HepG2 (cell line): ENCODE results near the gene PRKG1. TPM values are rescaled to one million over a fixed set of nuclear protein-coding genes. Genes with fewer than 3 reads are reported as not detected.
A peak's percentile ranks its signal among the peaks of the same experiment; 100 is the strongest.

Source experiments
- ATAC-seq: fragments of 200-7000 bp; cut with Tn5 transposase; 3 replicates; pipeline ENCODE4 v1.9.1; 2020; ENCODE audit warnings: mild to moderate bottlenecking, moderate library complexity
- BruUV-seq: library from RNA; stranded (reverse); fragments of 400-500 nt; replicated peaks from 2 replicates; lab custom pipeline; 2021; lab: Mats Ljungman, UMichigan
- CTCF ChIA-PET: fragments of 300-600 bp; formaldehyde crosslinking; extraction: SDS; loops from one replicate; lab custom pipeline; 2021; ENCODE audit warnings: low total read pairs, inconsistent platforms, low intra/inter-chr PET ratio; lab: Yijun Ruan, JAX
- POLR2A ChIA-PET: fragments of 350-600 bp; sonication (Branson Sonifier 250); formaldehyde crosslinking; loops from one replicate; lab custom pipeline; 2020; ENCODE audit warnings: antibody characterized with exemption, inconsistent platforms; lab: Yijun Ruan, JAX
- DNase-seq: peaks from one replicate; pipeline ENCODE4 v3.0.0-alpha.2; 2015; ENCODE audit warnings: low spot score
- FAIRE-seq: peaks from 3 replicates; lab custom pipeline; 2011; peaks lifted over from hg19 to GRCh38; lab: Jason Lieb, UNC
- H2AFZ ChIP-seq: one replicate; pipeline ENCODE4 v1.6.1; 2011; ENCODE audit warnings: low read length, inconsistent platforms
- H3K27ac ChIP-seq: fragments of 300-600 bp; 3 replicates; pipeline ENCODE4 v1.8.0; 2011; ENCODE audit warnings: mixed run types, mild to moderate bottlenecking, mixed read lengths, low read length, inconsistent platforms; ENCODE audit not compliant: insufficient read depth; ENCODE audit errors: extremely low read length
- H3K27me3 ChIP-seq, 2 experiments: fragments of 200-600 bp in 1 of 2; 2 replicates in 1 of 2; 3 replicates in 1 of 2; pipeline versions ENCODE4 v1.6.0 to v1.8.0; 2011; ENCODE audit warnings: low read length in 2 of 2, mild to moderate bottlenecking in 2 of 2, moderate library complexity in 2 of 2, inconsistent platforms in 1 of 2; ENCODE audit not compliant: insufficient read depth in 2 of 2, control insufficient read depth in 1 of 2
- H3K36me3 ChIP-seq, 2 experiments: fragments of 200-600 bp in 1 of 2; replicated peaks in 1 of 2; 2 replicates in 1 of 2; 3 replicates in 1 of 2; pipeline versions ENCODE4 v1.5.1 to v1.8.0; 2011; ENCODE audit warnings: low read length in 2 of 2, inconsistent platforms in 1 of 2; ENCODE audit not compliant: insufficient read depth in 2 of 2, control insufficient read depth in 1 of 2
- H3K4me1 ChIP-seq: 2 replicates; pipeline ENCODE4 v1.5.1; 2012; ENCODE audit warnings: low read length, inconsistent platforms; ENCODE audit not compliant: insufficient read depth
- H3K4me2 ChIP-seq: 2 replicates; pipeline ENCODE4 v1.6.0; 2011; ENCODE audit warnings: low read depth, low read length, inconsistent platforms
- H3K4me3 ChIP-seq, 3 experiments: fragments of 200-600 bp in 1 of 3; sonication (generic), shearing (Covaris generic) in 1 of 3; replicated peaks in 1 of 3; 2 replicates each; pipeline ENCODE4 v1.5.1; 2011 to 2016; ENCODE audit warnings: low read length in 3 of 3, inconsistent platforms in 2 of 3, low read depth in 2 of 3, mild to moderate bottlenecking in 2 of 3, control low read depth in 1 of 3, mixed read lengths in 1 of 3; ENCODE audit not compliant: insufficient read depth in 1 of 3
- H3K79me2 ChIP-seq: one replicate; pipeline ENCODE4 v1.6.1; 2011; ENCODE audit warnings: low read length, inconsistent platforms; ENCODE audit not compliant: insufficient read depth
- H3K9ac ChIP-seq: 2 replicates; pipeline ENCODE4 v1.6.0; 2011; ENCODE audit warnings: mild to moderate bottlenecking, low read depth, low read length, inconsistent platforms; ENCODE audit not compliant: insufficient read depth
- H3K9me3 ChIP-seq: 2 replicates; pipeline ENCODE4 v1.5.1; 2012; ENCODE audit warnings: mild to moderate bottlenecking, low read length
- H4K20me1 ChIP-seq: 2 replicates; pipeline ENCODE4 v1.6.0; 2011; ENCODE audit warnings: inconsistent platforms, mild to moderate bottlenecking, low read length, moderate library complexity; ENCODE audit not compliant: insufficient read depth
- AHDC1 ChIP-seq: sonication (generic); formaldehyde crosslinking; IDR thresholded peaks from 2 replicates; pipeline ENCODE4 v1.5.1; 2020; ENCODE audit warnings: mild to moderate bottlenecking, missing genetic modification reagents, borderline replicate concordance
- BCL6 ChIP-seq: IDR thresholded peaks from 2 replicates; pipeline ENCODE4 v1.6.1; 2016; ENCODE audit warnings: missing genetic modification reagents, missing compliant biosample characterization
- CCDC6 ChIP-seq: sonication (generic); formaldehyde crosslinking; IDR thresholded peaks from 2 replicates; pipeline ENCODE4 v1.8.1; 2022; ENCODE audit warnings: mild to moderate bottlenecking, missing genetic modification reagents, moderate library complexity
- IRF9 ChIP-seq: sonication (generic); formaldehyde crosslinking; IDR thresholded peaks from 2 replicates; pipeline ENCODE4 v1.8.0; 2022; ENCODE audit warnings: missing genetic modification reagents, mild to moderate bottlenecking, borderline replicate concordance
- MIXL1 ChIP-seq: IDR thresholded peaks from 2 replicates; pipeline ENCODE4 v1.6.1; 2016
- PHB2 ChIP-seq: fragments of 450-650 bp; IDR thresholded peaks from 2 replicates; pipeline ENCODE4 v1.6.1; 2018; ENCODE audit not compliant: partially characterized antibody
- SATB2 ChIP-seq: sonication (generic); formaldehyde crosslinking; IDR thresholded peaks from 2 replicates; pipeline ENCODE4 v1.5.0; 2020; ENCODE audit warnings: missing genetic modification reagents
- SMARCC2 ChIP-seq: fragments of 450-650 bp; IDR thresholded peaks from 2 replicates; pipeline ENCODE4 v1.6.1; 2017; ENCODE audit warnings: antibody characterized with exemption, mild to moderate bottlenecking
- TEAD3 ChIP-seq: optimal IDR thresholded peaks from 2 replicates; pipeline ENCODE3; 2016; ENCODE audit warnings: borderline replicate concordance
- ZFP41 ChIP-seq: sonication (generic); formaldehyde crosslinking; IDR thresholded peaks from 2 replicates; pipeline ENCODE4 v1.4.0; 2020; ENCODE audit warnings: mild to moderate bottlenecking, missing genetic modification reagents, borderline replicate concordance
- ZFX ChIP-seq: sonication (generic); formaldehyde crosslinking; IDR thresholded peaks from 2 replicates; pipeline ENCODE4 v1.4.0; 2020; ENCODE audit warnings: mild to moderate bottlenecking, low read depth, missing genetic modification reagents, moderate library complexity
- ZNF232 ChIP-seq: sonication (generic); formaldehyde crosslinking; IDR thresholded peaks from 2 replicates; pipeline ENCODE4 v1.4.0; 2020; ENCODE audit warnings: missing genetic modification reagents, borderline replicate concordance
- ZNF235 ChIP-seq: sonication (generic); formaldehyde crosslinking; IDR thresholded peaks from 2 replicates; pipeline ENCODE4 v1.8.1; 2023; ENCODE audit warnings: mild to moderate bottlenecking, missing genetic modification reagents, borderline replicate concordance
- ZNF546 ChIP-seq: sonication (generic); formaldehyde crosslinking; conservative IDR thresholded peaks from 2 replicates; pipeline ENCODE4 v1.8.1; 2023; ENCODE audit warnings: mild to moderate bottlenecking, missing genetic modification reagents
- ZNF549 ChIP-seq: sonication (generic); formaldehyde crosslinking; IDR thresholded peaks from 2 replicates; pipeline ENCODE4 v1.5.0; 2020; ENCODE audit warnings: missing genetic modification reagents
- ZNF572 ChIP-seq: sonication (generic); formaldehyde crosslinking; IDR thresholded peaks from 2 replicates; pipeline ENCODE4 v1.5.1; 2020; ENCODE audit warnings: mild to moderate bottlenecking, missing genetic modification reagents
- ZNF629 ChIP-seq: sonication (generic); formaldehyde crosslinking; conservative IDR thresholded peaks from 2 replicates; pipeline ENCODE4 v1.5.0; 2020; ENCODE audit warnings: missing genetic modification reagents
- ZNF678 ChIP-seq: sonication (generic); formaldehyde crosslinking; IDR thresholded peaks from 2 replicates; pipeline ENCODE4 v1.4.0; 2020; ENCODE audit warnings: mild to moderate bottlenecking, missing genetic modification reagents
- ZNF746 ChIP-seq: sonication (generic); formaldehyde crosslinking; IDR thresholded peaks from 2 replicates; pipeline ENCODE4 v1.8.0; 2022; ENCODE audit warnings: mild to moderate bottlenecking, missing genetic modification reagents
- ZNF768 ChIP-seq: sonication (generic); formaldehyde crosslinking; IDR thresholded peaks from 2 replicates; pipeline ENCODE4 v1.4.0; 2020; ENCODE audit warnings: missing genetic modification reagents
- WGBS: methylation state at CpG from one replicate; pipeline ENCODE4 v1.1.6; 2017; ENCODE audit warnings: low lambda C conversion rate; 5-methylcytosine and 5-hydroxymethylcytosine counted together
- in situ Hi-C: cut with HindIII; loops from 2 replicates; pipeline ENCODE4 v1.10.0; 2017; ENCODE audit warnings: low pct_unique_long_range_greater_than_20kb; ENCODE audit not compliant: extremely low pct_ligation_motif_present
- intact Hi-C: fragments of 100-400 bp; cut with micrococcal nuclease; formaldehyde crosslinking; loops from one replicate; pipeline ENCODE4 v1.10.0; 2022; ENCODE audit not compliant: unreplicated experiment
- polyA plus RNA-seq, 8 experiments: library from polyadenylated mRNA; depleted of rRNA in 3 of 8; stranded (reverse) in 7 of 8; unstranded in 1 of 8; fragments of >200 nt; fragmentation: Illumina TruSeq in 4 of 8; extraction: Trizol in 4 of 8; gene quantifications; 2 replicates each; pipeline versions ENCODE4 v1.2.1 to v1.2.3, GENCODE V29; 2011 to 2016; ENCODE audit warnings: low read depth in 4 of 8, missing spikeins in 1 of 8, mixed read lengths in 1 of 8; ENCODE audit not compliant: insufficient read depth in 1 of 8
- total RNA-seq, 5 experiments: library from RNA; depleted of rRNA; stranded (reverse); fragments of >200 nt; fragmentation: Illumina TruSeq; extraction: Trizol; gene quantifications; 2 replicates each; pipeline ENCODE4 v1.2.3, GENCODE V29; 2016; ENCODE audit warnings: low read depth in 1 of 5

PRKG1 gene
- total and polyA plus RNA-seq, 2 of the 13 experiments (the other 11 are each of a cell fraction or from before 2014, with no cell fraction given): 0.01 TPM; not detected in 1

- TF ChIP-seq AHDC1 (CRISPR knock-in tag): peak; percentile 43; the same call in 1 of the 2 replicates
- peak; percentile 23 for TF ChIP-seq TEAD3 (CRISPR knock-in tag)
- TF ChIP-seq ZNF235: no peak
- no peak for TF ChIP-seq ZNF232 (CRISPR knock-in tag)
- TF ChIP-seq, all 625 proteins: peak for 11
These were observed 1260.3 kb downstream of the PRKG1 start (continued) for GRCh38 chr10:52334595-52334994.

- FAIRE-seq (no peak), DNase-seq (no peak), ATAC-seq (no peak)
- peaks cover 41% of the 10 kb centered on the region for H3K4me1 ChIP-seq
- no peak overlapping the region for H3K4me2 ChIP-seq
- no peaks in the 10 kb centered on the region for H3K9me3 ChIP-seq
- H3K27ac ChIP-seq: no peak overlapping the region
- WGBS: 47% methylated on average over 1 of the region's 1 CpG
- intact Hi-C loops (no loop called here), in situ Hi-C loops (no loop called here)
- no TSS peak for BruUV-seq
- POLR2A ChIA-PET: no interaction called here
- no peak overlapping the region for H3K9ac ChIP-seq
- H4K20me1 ChIP-seq: no peaks in the 10 kb centered on the region
- no peaks in the 10 kb centered on the region for H3K27me3 ChIP-seq
- H3K36me3 ChIP-seq: no peaks in the 10 kb centered on the region
- CTCF ChIA-PET: no interaction called here
- H3K4me3 ChIP-seq: no peak overlapping the region
- no peaks in the 10 kb centered on the region for H3K79me2 ChIP-seq
- H2AFZ ChIP-seq: no peak overlapping the region
- TF ChIP-seq ZNF629: no peak
- TF ChIP-seq ZFX (CRISPR knock-in tag): no peak
- no peak for TF ChIP-seq ZNF572 (CRISPR knock-in tag)
- no peak for TF ChIP-seq BCL6
- no peak for TF ChIP-seq MIXL1 (CRISPR knock-in tag)
- no peak for TF ChIP-seq PHB2
- TF ChIP-seq ZNF546 (CRISPR knock-in tag): no peak
- TF ChIP-seq SMARCC2: no peak
- no peak for TF ChIP-seq SATB2
- TF ChIP-seq ZNF768: no peak
- no peak for TF ChIP-seq ZNF678
- TF ChIP-seq ZNF549: no peak
- TF ChIP-seq IRF9 (CRISPR knock-in tag): no peak
- no peak for TF ChIP-seq CCDC6 (CRISPR knock-in tag)
- no peak for TF ChIP-seq ZNF746 (CRISPR knock-in tag)
- no peak for TF ChIP-seq ZFP41 (CRISPR knock-in tag)
These were observed 1261.4 kb downstream of the PRKG1 start for GRCh38 chr10:52335665-52336064.
